ENCODE measurements around the gene HDGFL2. TPM values are rescaled to one million over a fixed set of nuclear protein-coding genes. Genes with fewer than 3 reads are reported as not detected.

Gene HDGFL2
- total and polyA plus RNA-seq, 8 donors = 30.9 to 87.4 (median 73.1) TPM

- intact Hi-C loops (cut with DNase I) = no loop called here
- DNase-seq (no peak), ATAC-seq (no peak)
- no peak overlapping the region for H3K4me3 ChIP-seq
- peaks cover 0 to 34% of the 10 kb centered on the region in 2 donors for H3K27me3 ChIP-seq
- no peak overlapping the region for H3K27ac ChIP-seq
- no peaks in the 10 kb centered on the region for H3K36me3 ChIP-seq
- H3K9me3 ChIP-seq = no peaks in the 10 kb centered on the region
- TF ChIP-seq, protein P1, sequence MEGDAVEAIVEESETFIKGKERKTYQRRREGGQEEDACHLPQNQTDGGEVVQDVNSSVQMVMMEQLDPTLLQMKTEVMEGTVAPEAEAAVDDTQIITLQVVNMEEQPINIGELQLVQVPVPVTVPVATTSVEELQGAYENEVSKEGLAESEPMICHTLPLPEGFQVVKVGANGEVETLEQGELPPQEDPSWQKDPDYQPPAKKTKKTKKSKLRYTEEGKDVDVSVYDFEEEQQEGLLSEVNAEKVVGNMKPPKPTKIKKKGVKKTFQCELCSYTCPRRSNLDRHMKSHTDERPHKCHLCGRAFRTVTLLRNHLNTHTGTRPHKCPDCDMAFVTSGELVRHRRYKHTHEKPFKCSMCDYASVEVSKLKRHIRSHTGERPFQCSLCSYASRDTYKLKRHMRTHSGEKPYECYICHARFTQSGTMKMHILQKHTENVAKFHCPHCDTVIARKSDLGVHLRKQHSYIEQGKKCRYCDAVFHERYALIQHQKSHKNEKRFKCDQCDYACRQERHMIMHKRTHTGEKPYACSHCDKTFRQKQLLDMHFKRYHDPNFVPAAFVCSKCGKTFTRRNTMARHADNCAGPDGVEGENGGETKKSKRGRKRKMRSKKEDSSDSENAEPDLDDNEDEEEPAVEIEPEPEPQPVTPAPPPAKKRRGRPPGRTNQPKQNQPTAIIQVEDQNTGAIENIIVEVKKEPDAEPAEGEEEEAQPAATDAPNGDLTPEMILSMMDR (IDR thresholded peaks at IDR 0.05) = no peak
- H3K4me1 ChIP-seq = peaks cover 4 to 27% of the 10 kb centered on the region in 2 donors
Observed at GRCh38 chr19:4531562-4532165, 59.6 kb downstream of the HDGFL2 start.

DNA sequence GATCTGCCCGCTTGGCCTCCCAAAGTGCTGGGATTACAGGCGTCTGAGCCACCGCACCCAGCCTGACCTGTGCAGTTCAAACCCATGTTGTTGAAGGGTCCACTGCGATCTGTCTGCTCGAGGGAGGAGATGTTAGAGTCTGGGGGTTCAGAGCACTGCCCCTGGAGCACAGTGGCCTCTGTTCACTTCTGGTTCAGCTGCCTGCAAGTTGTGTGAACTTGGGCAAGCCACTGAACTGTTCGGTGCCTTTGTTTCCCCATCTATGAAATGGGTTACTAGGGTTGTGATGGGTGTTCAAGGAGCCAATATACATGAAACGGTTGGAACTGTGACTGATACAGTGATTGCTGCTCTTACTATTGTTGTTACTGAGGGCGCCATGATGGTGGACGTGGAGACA, 61.2 kb downstream of the HDGFL2 start:
- no peak for DNase-seq
- intact Hi-C loops (cut with DNase I) = no loop called here
- no peaks in the 10 kb centered on the region for H3K9me3 ChIP-seq
- H3K4me3 ChIP-seq = no peak overlapping the region
- no peaks in the 10 kb centered on the region for H3K36me3 ChIP-seq
- TF ChIP-seq, protein P1 (IDR thresholded peaks at IDR 0.05) = no peak
- no peak overlapping the region for H3K27ac ChIP-seq
- ATAC-seq = no peak
- H3K4me1 ChIP-seq = peaks cover 4 to 42% of the 10 kb centered on the region in 2 donors
- peaks cover 0 to 48% of the 10 kb centered on the region in 2 donors for H3K27me3 ChIP-seq

GRCh38 chr19:4533835-4534424, 61.8 kb downstream of the HDGFL2 start:
- intact Hi-C loops (cut with DNase I) = no loop called here
- Histone ChIP-seq H3K36me3 (no peaks in the 10 kb centered on the region), H3K27ac (no peak overlapping the region), H3K27me3 (peaks cover 0 to 50% of the 10 kb centered on the region in 2 donors), H3K4me1 (peaks cover 4 to 48% of the 10 kb centered on the region in 2 donors), H3K4me3 (no peak overlapping the region), H3K9me3 (no peaks in the 10 kb centered on the region)
- ATAC-seq (no peak), DNase-seq (no peak)
- TF ChIP-seq, protein P1 (IDR thresholded peaks at IDR 0.05) = no peak

DNA sequence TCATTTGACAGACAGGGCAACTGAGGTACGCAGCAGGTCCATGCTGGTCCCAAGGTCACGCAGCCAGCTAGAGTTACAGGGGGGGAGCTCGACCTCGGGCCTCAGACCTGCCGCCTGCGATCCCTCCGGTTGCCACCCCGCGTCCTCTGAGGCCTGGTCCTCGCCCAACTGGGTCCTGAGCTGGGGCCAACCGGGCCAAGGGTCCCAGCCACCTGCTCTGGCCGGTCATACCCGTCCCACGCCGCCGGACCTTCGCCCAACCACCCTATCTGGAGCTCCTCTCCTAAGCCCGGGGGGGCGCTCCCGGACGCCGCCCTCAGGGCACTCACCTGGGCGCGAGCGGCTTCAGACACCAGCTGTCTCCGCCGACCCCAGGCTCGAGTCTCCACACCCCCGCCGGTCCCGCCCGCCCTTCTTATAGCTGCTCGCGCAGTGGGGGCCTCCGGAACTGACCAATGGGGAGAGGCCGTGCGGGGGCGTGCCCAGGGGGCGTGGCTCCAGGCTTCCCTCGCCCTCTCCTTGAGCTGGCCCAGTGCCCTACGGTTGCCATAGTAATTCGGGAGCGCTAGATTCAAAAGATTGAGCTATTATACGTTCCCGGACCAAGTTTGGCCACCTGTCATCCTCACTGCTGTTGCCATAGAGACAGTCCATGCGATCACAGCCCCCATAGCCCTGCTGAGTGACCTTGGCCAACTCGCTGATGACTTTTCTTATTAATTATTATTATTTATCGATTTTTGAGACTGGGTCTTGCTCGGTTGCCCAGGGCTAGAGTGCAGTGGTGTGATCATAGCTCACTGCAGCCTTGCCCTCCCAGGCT, 63.0 kb downstream of the HDGFL2 start, which contains the start of gene PLIN5:
TSS of gene PLIN5 (minus strand) at position 389 of the 823 bp plus-strand sequence. CDS start 1,150 bp downstream, outside the sequence.
- TF ChIP-seq, protein P1 (IDR thresholded peaks at IDR 0.05) = no peak
- Histone ChIP-seq H3K27ac (peak within 1 kb of the TSS in 1 of 2 donors; percentile 58), H3K9me3 (no peaks in the 10 kb centered on the region), H3K36me3 (no peaks in the 10 kb centered on the region), H3K4me3 (peak within 1 kb of the TSS in 1 of 2 donors; percentile 35), H3K4me1 (peaks cover 4 to 53% of the 10 kb centered on the region in 2 donors), H3K27me3 (peaks cover 0 to 50% of the 10 kb centered on the region in 2 donors)
- intact Hi-C loops (cut with DNase I) = no loop called here
- DNase-seq (peak; percentile 36 to 91 (median 70)), ATAC-seq (peak; percentile 77)

DNA sequence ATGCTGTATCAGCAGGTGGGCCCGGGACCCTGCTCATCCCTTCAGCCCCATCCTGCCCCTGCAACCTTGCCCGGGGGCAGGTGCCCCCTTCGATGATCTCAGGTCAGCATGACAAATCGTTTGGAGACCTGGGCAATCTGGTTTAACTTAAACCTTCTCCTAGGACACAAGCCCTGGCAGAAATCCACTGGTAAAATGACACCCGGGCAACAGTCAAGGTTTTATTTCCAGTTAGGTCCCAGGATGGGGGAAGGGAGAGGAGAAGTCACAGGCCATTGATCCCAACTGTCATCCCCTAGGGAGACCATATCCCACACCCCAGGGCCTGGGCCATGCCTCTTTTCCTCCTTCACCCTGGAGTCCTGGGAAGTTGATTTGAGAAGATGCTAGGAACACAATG, 64.7 kb downstream of the HDGFL2 start:
- intact Hi-C loops (cut with DNase I) = no loop called here
- no peaks in the 10 kb centered on the region for H3K36me3 ChIP-seq
- no peak overlapping the region for H3K27ac ChIP-seq
- no peak for DNase-seq
- H3K4me3 ChIP-seq = peak overlapping the region in 1 of 2 donors; percentile 40
- H3K27me3 ChIP-seq = peaks cover 0 to 46% of the 10 kb centered on the region in 2 donors
- TF ChIP-seq, protein P1 (IDR thresholded peaks at IDR 0.05) = no peak
- no peak for ATAC-seq
- peaks cover 4 to 70% of the 10 kb centered on the region in 2 donors for H3K4me1 ChIP-seq
- H3K9me3 ChIP-seq = peaks cover 0 to 5% of the 10 kb centered on the region in 2 donors
